H1 (cell line): Measurements from ENCODE around the gene SHISA9. TPM values are rescaled to one million over a fixed set of nuclear protein-coding genes. Genes with fewer than 3 reads are reported as not detected.

ENCODE experiments used
- CTCF ChIA-PET: fragments of 300-600 bp; sonication (Branson Sonifier 250); formaldehyde crosslinking; loops from one replicate; lab custom pipeline; 2021; ENCODE audit not compliant: partially characterized antibody; lab: Charles Lee
- POLR2A ChIA-PET: fragments of 300-600 bp; sonication (Branson Sonifier 250); formaldehyde crosslinking; loops from one replicate; lab custom pipeline; 2021; ENCODE audit warnings: inconsistent platforms; ENCODE audit not compliant: partially characterized antibody; lab: Charles Lee
- DNase-seq, 2 experiments: peaks; one replicate each; pipeline versions ENCODE4 v3.0.0 to v3.0.0-alpha.2; 2010 to 2022; ENCODE audit warnings: low spot score in 2 of 2, low read depth in 1 of 2, mixed read lengths in 1 of 2
- FAIRE-seq: peaks from 2 replicates; lab custom pipeline; 2011; peaks lifted over from hg19 to GRCh38; lab: Jason Lieb, UNC
- H2AFZ ChIP-seq: 2 replicates; pipeline ENCODE4 v1.8.1; 2012; ENCODE audit warnings: low read length, inconsistent platforms
- H2AK5ac ChIP-seq: 2 replicates; pipeline ENCODE4 v1.6.1; 2013; ENCODE audit warnings: low read depth, low read length
- H2BK120ac ChIP-seq: replicated peaks from 2 replicates; pipeline ENCODE3; 2013; ENCODE audit warnings: low read depth, low read length, inconsistent platforms
- H2BK12ac ChIP-seq: 2 replicates; pipeline ENCODE4 v1.6.1; 2013; ENCODE audit warnings: low read depth, low read length
- H2BK15ac ChIP-seq: 2 replicates; pipeline ENCODE4 v1.6.1; 2013; ENCODE audit warnings: low read length
- H2BK20ac ChIP-seq: 2 replicates; pipeline ENCODE4 v1.6.1; 2013; ENCODE audit warnings: low read length
- H2BK5ac ChIP-seq: 2 replicates; pipeline ENCODE4 v1.6.1; 2013; ENCODE audit warnings: low read depth, low read length
- H3K14ac ChIP-seq: 2 replicates; pipeline ENCODE4 v1.6.1; 2013; ENCODE audit warnings: inconsistent platforms; ENCODE audit not compliant: insufficient read length
- H3K18ac ChIP-seq: 2 replicates; pipeline ENCODE4 v1.6.1; 2013; ENCODE audit warnings: low read length; ENCODE audit errors: extremely low read depth
- H3K23ac ChIP-seq: 2 replicates; pipeline ENCODE4 v1.6.1; 2013; ENCODE audit warnings: inconsistent platforms; ENCODE audit not compliant: insufficient read length
- H3K23me2 ChIP-seq: 2 replicates; pipeline ENCODE4 v1.6.1; 2013; ENCODE audit warnings: low read depth, low read length
- H3K27ac ChIP-seq: 2 replicates; pipeline ENCODE4 v1.6.1; 2011; ENCODE audit warnings: low read depth, low read length, inconsistent platforms
- H3K27me3 ChIP-seq, 4 experiments: replicated peaks in 1 of 4; 1 replicate in 1 of 4; 2 replicates in 3 of 4; pipeline versions ENCODE4 v1.6.1 to v1.8.1; 2011 to 2013; ENCODE audit warnings: low read length in 3 of 4, mild to moderate bottlenecking in 3 of 4, inconsistent platforms in 2 of 4, mixed read lengths in 2 of 4, moderate library complexity in 1 of 4; ENCODE audit not compliant: control insufficient read depth in 3 of 4, insufficient read depth in 3 of 4; ENCODE audit errors: extremely low read depth in 1 of 4
- H3K36me3 ChIP-seq, 4 experiments: 2 replicates each; pipeline versions ENCODE4 v1.6.1 to v1.8.1; 2011 to 2013; ENCODE audit warnings: mild to moderate bottlenecking in 4 of 4, low read length in 3 of 4, moderate library complexity in 2 of 4, control low read depth in 1 of 4, inconsistent platforms in 1 of 4; ENCODE audit not compliant: insufficient read depth in 4 of 4, control insufficient read depth in 2 of 4
- H3K4ac ChIP-seq: replicated peaks from 2 replicates; pipeline ENCODE3; 2013; ENCODE audit warnings: low read length, low read depth, mixed read lengths, inconsistent platforms; ENCODE audit not compliant: insufficient read length
- H3K4me1 ChIP-seq, 4 experiments: replicated peaks in 1 of 4; 1 replicate in 1 of 4; 2 replicates in 3 of 4; pipeline versions ENCODE4 v1.6.1 to v1.8.1; 2011 to 2013; ENCODE audit warnings: low read length in 3 of 4, inconsistent platforms in 2 of 4, mixed read lengths in 1 of 4; ENCODE audit not compliant: insufficient read depth in 4 of 4, control insufficient read depth in 3 of 4
- H3K4me2 ChIP-seq, 2 experiments: 2 replicates each; pipeline versions ENCODE4 v1.6.1 to v1.8.1; 2011 to 2013; ENCODE audit warnings: low read depth in 2 of 2, low read length in 2 of 2, control low read depth in 1 of 2, inconsistent platforms in 1 of 2, mild to moderate bottlenecking in 1 of 2; ENCODE audit not compliant: insufficient read depth in 1 of 2
- H3K4me3 ChIP-seq, 4 experiments: fragments of 200-600, 300-600 bp in 1 of 4; sonication (generic), shearing (Covaris generic), sonication (Bioruptor Twin) in 1 of 4; 2 replicates each; pipeline versions ENCODE4 v1.5.1 to v1.8.1; 2011 to 2016; ENCODE audit warnings: low read length in 4 of 4, low read depth in 3 of 4, control low read depth in 2 of 4, inconsistent platforms in 2 of 4, mild to moderate bottlenecking in 2 of 4, mixed read lengths in 1 of 4, moderate library complexity in 1 of 4; ENCODE audit not compliant: insufficient read depth in 2 of 4; ENCODE audit errors: extremely low read depth in 1 of 4
- H3K56ac ChIP-seq: replicated peaks from 2 replicates; pipeline ENCODE3; 2013; ENCODE audit warnings: low read depth, mild to moderate bottlenecking, mixed read lengths, low read length, inconsistent platforms; ENCODE audit not compliant: insufficient read length
- H3K79me1 ChIP-seq: 2 replicates; pipeline ENCODE4 v1.6.1; 2013; ENCODE audit warnings: low read depth, low read length, control low read depth
- H3K79me2 ChIP-seq, 2 experiments: 2 replicates each; pipeline versions ENCODE4 v1.6.1 to v1.8.1; 2012 to 2013; ENCODE audit warnings: low read length in 2 of 2, mild to moderate bottlenecking in 2 of 2, inconsistent platforms in 1 of 2; ENCODE audit not compliant: insufficient read depth in 2 of 2, control insufficient read depth in 1 of 2
- H3K9ac ChIP-seq, 4 experiments: replicated peaks in 1 of 4; 1 replicate in 1 of 4; 2 replicates in 3 of 4; pipeline versions ENCODE4 v1.6.1 to v1.8.1; 2011 to 2013; ENCODE audit warnings: low read depth in 3 of 4, low read length in 3 of 4, control low read depth in 2 of 4, mild to moderate bottlenecking in 2 of 4, moderate library complexity in 2 of 4, inconsistent platforms in 1 of 4; ENCODE audit errors: extremely low read depth in 1 of 4
- H3K9me3 ChIP-seq, 2 experiments: 2 replicates each; pipeline versions ENCODE4 v1.6.1 to v1.8.1; 2012 to 2013; ENCODE audit warnings: mild to moderate bottlenecking in 2 of 2, moderate library complexity in 2 of 2, control low read depth in 1 of 2, inconsistent platforms in 1 of 2, low read depth in 1 of 2, low read length in 1 of 2, mixed read lengths in 1 of 2; ENCODE audit not compliant: insufficient read depth in 2 of 2
- H4K20me1 ChIP-seq, 2 experiments: replicated peaks in 1 of 2; 2 replicates each; pipeline versions ENCODE3 to v1.8.1; 2011 to 2013; ENCODE audit warnings: inconsistent platforms in 2 of 2, low read length in 2 of 2, mild to moderate bottlenecking in 1 of 2; ENCODE audit not compliant: insufficient read depth in 2 of 2, control insufficient read depth in 1 of 2
- H4K5ac ChIP-seq: 2 replicates; pipeline ENCODE4 v1.6.1; 2013; ENCODE audit warnings: low read length, low read depth, mixed read lengths, inconsistent platforms; ENCODE audit not compliant: insufficient read length
- H4K8ac ChIP-seq: 2 replicates; pipeline ENCODE4 v1.8.0; 2013; ENCODE audit warnings: mild to moderate bottlenecking, moderate library complexity, low read length, inconsistent platforms; ENCODE audit not compliant: insufficient read depth; ENCODE audit errors: extremely low read depth
- H4K91ac ChIP-seq: replicated peaks from 2 replicates; pipeline ENCODE3; 2013; ENCODE audit warnings: low read length, mixed read lengths, inconsistent platforms; ENCODE audit not compliant: insufficient read length
- BRCA1 ChIP-seq: IDR thresholded peaks from 2 replicates; pipeline ENCODE4 v1.6.1; 2012; ENCODE audit warnings: low read depth, low read length, improper control_type of control experiment
- CBX5 ChIP-seq: fragments of 300-800, 300-1000 bp; sonication (generic); IDR thresholded peaks from 2 replicates; pipeline ENCODE4 v1.7.1; 2016; ENCODE audit warnings: antibody characterized with exemption, low read length, low read depth
- CREB1 ChIP-seq: IDR thresholded peaks from 2 replicates; pipeline ENCODE4 v1.6.1; 2012; ENCODE audit warnings: inconsistent platforms
- GTF2F1 ChIP-seq: IDR thresholded peaks from 2 replicates; pipeline ENCODE4 v1.6.1; 2012; ENCODE audit warnings: low read depth, low read length, improper control_type of control experiment, borderline replicate concordance
- SIN3A ChIP-seq, 2 experiments: IDR thresholded peaks in 1 of 2; conservative IDR thresholded peaks in 1 of 2; 2 replicates each; pipeline ENCODE4 v1.6.1; 2011 to 2012; ENCODE audit warnings: low read length in 2 of 2, improper control_type of control experiment in 1 of 2, low read depth in 1 of 2, mild to moderate bottlenecking in 1 of 2
- SIX5 ChIP-seq: IDR thresholded peaks from 2 replicates; pipeline ENCODE4 v1.6.1; 2011; ENCODE audit warnings: mild to moderate bottlenecking, low read depth, low read length
- SUZ12 ChIP-seq: fragments of 200-600 bp; sonication (generic); IDR thresholded peaks from 2 replicates; pipeline ENCODE4 v1.6.1; 2012; ENCODE audit warnings: mild to moderate bottlenecking, inconsistent platforms, low read length, moderate library complexity, mixed read lengths
- WGBS, 2 experiments: shearing (Covaris generic) in 1 of 2; methylation state at CpG; one replicate each; pipeline versions ENCODE4 v1.1.6 to v1.1.7; 2013 to 2015; ENCODE audit warnings: low lambda C conversion rate in 2 of 2, mixed read lengths in 2 of 2, inconsistent platforms in 1 of 2, low coverage in 1 of 2, missing lambda C conversion rate in 1 of 2; ENCODE audit not compliant: insufficient replicate concordance in 2 of 2, insufficient coverage in 1 of 2, insufficient read length in 1 of 2; ENCODE audit errors: extremely low coverage in 1 of 2, missing lambda C conversion rate in 1 of 2; 5-methylcytosine and 5-hydroxymethylcytosine counted together
- polyA plus RNA-seq, 7 experiments: library from polyadenylated mRNA; depleted of rRNA in 3 of 7; stranded (reverse) in 5 of 7; unstranded in 2 of 7; fragments of >200 nt in 5 of 7; fragments of 200-250 nt in 2 of 7; gene quantifications; 1 replicate in 5 of 7; 2 replicates in 1 of 7; 4 replicates in 1 of 7; pipeline versions ENCODE4 v1.2.1 to v1.2.3, GENCODE V29; 2011 to 2013; ENCODE audit warnings: missing spikeins in 2 of 7, mixed read lengths in 2 of 7
- total RNA-seq: library from RNA; stranded (reverse); fragmentation: NEBNext Ultra II Directional; extraction: Animal tissue kit (Norgen Biotek cat#: 25700); gene quantifications from 2 replicates; pipeline ENCODE4 v1.2.1, GENCODE V29; 2021

Gene SHISA9
- total and polyA plus RNA-seq, 2 of the 8 experiments (the other 6 are each of a cell fraction or from before 2014, with no cell fraction given): 25.6 to 39.8 TPM

DNA sequence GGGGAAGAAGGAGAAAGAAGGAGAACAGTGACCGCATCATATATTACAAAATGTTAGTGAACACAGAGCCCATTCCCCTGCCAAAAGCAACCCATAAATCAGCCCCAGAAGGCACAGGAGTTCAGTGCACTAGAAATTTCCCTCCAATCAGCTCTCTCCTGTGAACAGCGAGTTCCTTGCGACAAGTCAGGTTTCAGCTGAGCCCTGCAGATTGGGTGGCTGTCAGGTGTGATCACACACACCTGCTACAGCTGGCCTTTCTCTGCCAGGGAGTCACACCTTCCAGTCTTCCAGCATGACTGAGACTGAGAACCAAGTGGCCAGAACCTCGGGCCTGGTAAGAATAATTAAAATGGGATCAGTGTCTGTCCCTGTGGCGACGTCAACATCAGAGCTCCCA, 60.2 kb downstream of the SHISA9 start:
- Histone ChIP-seq H2BK12ac (no peak overlapping the region), H3K9ac (no peak overlapping the region), H4K8ac (no peak overlapping the region), H3K4me1 (no peaks in the 10 kb centered on the region), H3K27ac (no peak overlapping the region), H2BK15ac (no peak overlapping the region), H2BK120ac (no peak overlapping the region), H3K4me2 (no peak overlapping the region), H3K56ac (no peak overlapping the region), H3K18ac (no peak overlapping the region), H2BK20ac (no peak overlapping the region), H2BK5ac (no peak overlapping the region), H4K91ac (no peak overlapping the region), H3K79me1 (peaks cover 7% of the 10 kb centered on the region), H3K9me3 (no peaks in the 10 kb centered on the region), H4K5ac (no peak overlapping the region), H4K20me1 (peaks cover 2 to 3% of the 10 kb centered on the region in 2 experiments), H3K14ac (no peak overlapping the region), H3K36me3 (no peaks in the 10 kb centered on the region; a peak in 1 of 8 replicates), H3K23ac (no peak overlapping the region), H3K4me3 (no peak overlapping the region), H2AFZ (no peak overlapping the region), H3K4ac (no peak overlapping the region), H3K79me2 (peaks cover 0 to 83% of the 10 kb centered on the region in 2 experiments; a peak in 2 of 4 replicates), H3K27me3 (no peaks in the 10 kb centered on the region), H3K23me2 (no peaks in the 10 kb centered on the region), H2AK5ac (no peak overlapping the region)
- DNase-seq: no peak
- ChIA-PET CTCF (interaction anchor here (0.6 to 0.7 kb wide), 2 partner anchors 16 to 58 kb away, joined by 3 read pairs; no protein-coding TSS in a partner anchor), POLR2A (interaction anchor here (1.8 kb wide), 1 partner anchor 10 kb away, joined by 6 read pairs; no protein-coding TSS in a partner anchor)
- 85% methylated on average over 6 of the region's 6 CpGs; no CpG with 5 or more reads in 1 of the 2 experiments for WGBS, 2 experiments
- no peak for FAIRE-seq
- TF ChIP-seq SIN3A (conservative IDR thresholded peaks at IDR 0.05 in 1 of 2, IDR thresholded peaks at IDR 0.05 in 1 of 2; ENCODE audit: low read depth in 1 of 2, low read length in 2 of 2) (no peak), CBX5 (no peak), SIX5 (no peak), BRCA1 (no peak), GTF2F1 (no peak), CREB1 (no peak), SUZ12 (no peak)
